ENCODE measurements around the gene NR6A1.

DNA sequence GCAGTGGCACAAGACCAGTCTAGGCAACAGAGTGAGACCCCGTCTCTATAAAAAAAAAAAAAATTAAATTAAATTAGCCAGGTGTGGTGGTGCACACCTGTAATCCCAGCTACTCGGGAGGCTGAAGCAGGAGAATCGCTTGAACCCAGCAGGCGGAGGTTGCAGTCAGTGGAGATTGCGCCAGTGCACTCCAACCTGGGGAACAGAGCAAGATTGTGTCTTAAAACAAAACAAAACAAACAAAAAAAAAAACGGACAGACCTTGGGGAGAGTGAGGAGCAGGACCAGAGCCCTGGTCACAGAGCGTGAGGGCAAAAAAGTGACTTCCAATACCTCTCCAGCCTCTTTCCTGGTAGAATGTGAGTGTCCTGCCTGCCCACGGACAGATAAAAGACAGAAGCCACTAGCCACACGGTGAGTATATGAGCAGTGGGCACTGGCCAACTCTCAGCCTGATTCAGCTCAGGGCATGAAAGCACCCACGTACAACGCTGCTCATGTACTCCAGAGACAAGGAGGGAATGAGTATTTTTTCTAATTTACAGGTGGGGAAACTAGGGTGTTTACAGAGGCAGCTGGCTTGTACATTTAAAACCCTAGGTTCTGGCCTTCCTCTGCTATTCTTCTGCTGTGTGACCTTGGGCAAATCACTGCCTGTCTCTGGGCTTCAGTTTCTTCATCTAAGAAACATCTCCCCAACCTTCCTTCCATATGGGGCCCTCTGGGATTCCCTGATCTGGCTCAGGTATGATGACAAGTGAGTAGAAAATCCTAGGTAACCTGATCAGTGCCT lies 7.7 kb upstream of the NR6A1 start:
- TF ChIP-seq ZBTB7A (tag by site-specific recombination; IDR thresholded peaks at IDR 0.05; ENCODE audit: low read depth) (no peak), ZNF366 (tag by site-specific recombination; conservative IDR thresholded peaks at IDR 0.05) (no peak), ZNF621 (tag by site-specific recombination; IDR thresholded peaks at IDR 0.05) (no peak), ZNF529 (tag by site-specific recombination; IDR thresholded peaks at IDR 0.05; ENCODE audit: insufficient replicate concordance) (no peak), ZBTB8A (tag by site-specific recombination; IDR thresholded peaks at IDR 0.05) (no peak), ZNF777 (tag by site-specific recombination; IDR thresholded peaks at IDR 0.05; ENCODE audit: borderline replicate concordance) (no peak), ZNF292 (tag by site-specific recombination; IDR thresholded peaks at IDR 0.05; ENCODE audit: borderline replicate concordance, low read depth) (no peak), ZNF510 (tag by site-specific recombination; IDR thresholded peaks at IDR 0.05; ENCODE audit: insufficient replicate concordance) (no peak)
- TF ChIP-seq, protein P1, sequence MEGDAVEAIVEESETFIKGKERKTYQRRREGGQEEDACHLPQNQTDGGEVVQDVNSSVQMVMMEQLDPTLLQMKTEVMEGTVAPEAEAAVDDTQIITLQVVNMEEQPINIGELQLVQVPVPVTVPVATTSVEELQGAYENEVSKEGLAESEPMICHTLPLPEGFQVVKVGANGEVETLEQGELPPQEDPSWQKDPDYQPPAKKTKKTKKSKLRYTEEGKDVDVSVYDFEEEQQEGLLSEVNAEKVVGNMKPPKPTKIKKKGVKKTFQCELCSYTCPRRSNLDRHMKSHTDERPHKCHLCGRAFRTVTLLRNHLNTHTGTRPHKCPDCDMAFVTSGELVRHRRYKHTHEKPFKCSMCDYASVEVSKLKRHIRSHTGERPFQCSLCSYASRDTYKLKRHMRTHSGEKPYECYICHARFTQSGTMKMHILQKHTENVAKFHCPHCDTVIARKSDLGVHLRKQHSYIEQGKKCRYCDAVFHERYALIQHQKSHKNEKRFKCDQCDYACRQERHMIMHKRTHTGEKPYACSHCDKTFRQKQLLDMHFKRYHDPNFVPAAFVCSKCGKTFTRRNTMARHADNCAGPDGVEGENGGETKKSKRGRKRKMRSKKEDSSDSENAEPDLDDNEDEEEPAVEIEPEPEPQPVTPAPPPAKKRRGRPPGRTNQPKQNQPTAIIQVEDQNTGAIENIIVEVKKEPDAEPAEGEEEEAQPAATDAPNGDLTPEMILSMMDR (tag by site-specific recombination; IDR thresholded peaks at IDR 0.05), result no peak
- TF ChIP-seq, protein P2, sequence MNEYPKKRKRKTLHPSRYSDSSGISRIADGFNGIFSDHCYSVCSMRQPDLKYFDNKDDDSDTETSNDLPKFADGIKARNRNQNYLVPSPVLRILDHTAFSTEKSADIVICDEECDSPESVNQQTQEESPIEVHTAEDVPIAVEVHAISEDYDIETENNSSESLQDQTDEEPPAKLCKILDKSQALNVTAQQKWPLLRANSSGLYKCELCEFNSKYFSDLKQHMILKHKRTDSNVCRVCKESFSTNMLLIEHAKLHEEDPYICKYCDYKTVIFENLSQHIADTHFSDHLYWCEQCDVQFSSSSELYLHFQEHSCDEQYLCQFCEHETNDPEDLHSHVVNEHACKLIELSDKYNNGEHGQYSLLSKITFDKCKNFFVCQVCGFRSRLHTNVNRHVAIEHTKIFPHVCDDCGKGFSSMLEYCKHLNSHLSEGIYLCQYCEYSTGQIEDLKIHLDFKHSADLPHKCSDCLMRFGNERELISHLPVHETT (tag by site-specific recombination; IDR thresholded peaks at IDR 0.05), result no peak
- TF ChIP-seq, protein P3, sequence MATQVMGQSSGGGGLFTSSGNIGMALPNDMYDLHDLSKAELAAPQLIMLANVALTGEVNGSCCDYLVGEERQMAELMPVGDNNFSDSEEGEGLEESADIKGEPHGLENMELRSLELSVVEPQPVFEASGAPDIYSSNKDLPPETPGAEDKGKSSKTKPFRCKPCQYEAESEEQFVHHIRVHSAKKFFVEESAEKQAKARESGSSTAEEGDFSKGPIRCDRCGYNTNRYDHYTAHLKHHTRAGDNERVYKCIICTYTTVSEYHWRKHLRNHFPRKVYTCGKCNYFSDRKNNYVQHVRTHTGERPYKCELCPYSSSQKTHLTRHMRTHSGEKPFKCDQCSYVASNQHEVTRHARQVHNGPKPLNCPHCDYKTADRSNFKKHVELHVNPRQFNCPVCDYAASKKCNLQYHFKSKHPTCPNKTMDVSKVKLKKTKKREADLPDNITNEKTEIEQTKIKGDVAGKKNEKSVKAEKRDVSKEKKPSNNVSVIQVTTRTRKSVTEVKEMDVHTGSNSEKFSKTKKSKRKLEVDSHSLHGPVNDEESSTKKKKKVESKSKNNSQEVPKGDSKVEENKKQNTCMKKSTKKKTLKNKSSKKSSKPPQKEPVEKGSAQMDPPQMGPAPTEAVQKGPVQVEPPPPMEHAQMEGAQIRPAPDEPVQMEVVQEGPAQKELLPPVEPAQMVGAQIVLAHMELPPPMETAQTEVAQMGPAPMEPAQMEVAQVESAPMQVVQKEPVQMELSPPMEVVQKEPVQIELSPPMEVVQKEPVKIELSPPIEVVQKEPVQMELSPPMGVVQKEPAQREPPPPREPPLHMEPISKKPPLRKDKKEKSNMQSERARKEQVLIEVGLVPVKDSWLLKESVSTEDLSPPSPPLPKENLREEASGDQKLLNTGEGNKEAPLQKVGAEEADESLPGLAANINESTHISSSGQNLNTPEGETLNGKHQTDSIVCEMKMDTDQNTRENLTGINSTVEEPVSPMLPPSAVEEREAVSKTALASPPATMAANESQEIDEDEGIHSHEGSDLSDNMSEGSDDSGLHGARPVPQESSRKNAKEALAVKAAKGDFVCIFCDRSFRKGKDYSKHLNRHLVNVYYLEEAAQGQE (tag by site-specific recombination; IDR thresholded peaks at IDR 0.05), result no peak

Data from HEK293 (cell line).